NCI-H345 (cell line): Measurements from ENCODE around the gene TGFBR3.

Experiments
- DNase-seq: peaks from one replicate; lab custom pipeline; 2025; lab: John Stamatoyannopoulos, UW

The TGFBR3 gene

DNA sequence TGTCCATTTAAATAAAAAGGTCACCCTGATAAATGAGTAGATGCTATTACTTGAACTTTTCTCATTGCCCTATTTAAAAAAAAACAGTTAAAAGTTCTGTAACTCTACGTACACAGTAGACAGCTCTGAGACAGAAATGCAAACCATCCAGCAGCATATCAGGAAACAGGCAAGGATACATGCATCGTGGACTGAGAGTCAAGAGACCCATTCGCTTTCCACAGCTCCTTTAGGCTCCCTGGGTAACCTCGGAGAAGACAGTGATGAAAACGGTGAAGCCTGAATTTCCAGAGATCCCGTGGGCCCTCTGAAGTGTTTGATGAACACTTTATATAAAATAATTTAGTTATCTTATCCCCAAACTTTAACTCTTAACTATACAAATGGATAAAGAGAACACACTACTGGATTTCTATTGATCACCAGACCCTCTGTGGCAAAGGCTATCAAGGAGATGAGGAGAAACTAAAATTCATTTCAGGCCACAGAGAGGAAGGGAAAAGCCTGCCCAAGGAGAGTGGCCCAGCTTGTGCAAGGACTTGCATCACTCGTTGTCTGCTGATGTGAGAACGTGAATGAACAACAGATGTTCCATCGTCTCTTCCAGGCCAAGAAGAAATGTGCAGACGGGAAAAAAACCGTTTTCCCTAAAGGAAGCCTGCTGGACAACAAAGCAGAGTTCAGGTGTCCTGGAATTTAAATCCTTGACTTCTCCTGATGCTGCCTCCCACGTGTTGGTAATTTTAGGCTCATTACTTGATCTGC, 131.0 kb downstream of the TGFBR3 start:
- no peak for DNase-seq

DNA sequence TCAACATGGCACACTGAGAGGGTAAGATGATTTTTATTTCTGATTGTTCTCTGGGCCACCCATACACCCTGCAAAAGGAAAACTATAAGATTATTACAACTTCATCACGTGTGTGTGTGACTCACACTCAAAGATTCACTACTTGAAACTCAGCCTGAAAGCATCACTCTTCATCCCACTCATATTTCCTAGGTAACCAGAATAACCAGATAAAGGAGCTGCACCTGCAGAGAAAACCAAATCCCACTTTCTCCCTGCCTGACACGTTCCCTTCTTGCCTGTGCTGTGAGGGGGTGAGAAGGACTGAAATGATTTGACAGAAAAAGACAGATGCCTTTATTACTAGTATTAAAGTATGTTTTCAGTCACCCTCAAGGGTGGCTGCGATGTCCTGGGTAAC, 131.6 kb downstream of the TGFBR3 start:
- DNase-seq = no peak

DNA sequence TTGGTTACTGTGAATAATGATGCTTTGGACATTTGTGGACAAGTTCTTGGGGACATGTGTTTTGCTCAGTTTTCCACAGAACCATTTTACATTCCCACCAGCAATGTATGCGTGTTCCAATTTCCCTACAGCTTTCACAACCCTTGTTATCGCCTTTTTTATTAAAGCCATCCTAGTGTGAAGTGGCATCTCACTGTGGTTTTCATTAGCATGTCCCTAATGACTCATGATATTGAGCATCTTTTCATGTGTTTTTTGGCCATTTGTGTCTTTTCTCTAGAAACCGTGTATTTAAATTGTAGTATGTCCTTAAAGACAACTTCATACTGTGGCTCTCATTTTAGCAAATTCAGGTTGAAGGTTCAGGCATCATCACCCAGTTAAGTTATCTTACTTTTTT, 132.1 kb downstream of the TGFBR3 start:
- DNase-seq = no peak

DNA sequence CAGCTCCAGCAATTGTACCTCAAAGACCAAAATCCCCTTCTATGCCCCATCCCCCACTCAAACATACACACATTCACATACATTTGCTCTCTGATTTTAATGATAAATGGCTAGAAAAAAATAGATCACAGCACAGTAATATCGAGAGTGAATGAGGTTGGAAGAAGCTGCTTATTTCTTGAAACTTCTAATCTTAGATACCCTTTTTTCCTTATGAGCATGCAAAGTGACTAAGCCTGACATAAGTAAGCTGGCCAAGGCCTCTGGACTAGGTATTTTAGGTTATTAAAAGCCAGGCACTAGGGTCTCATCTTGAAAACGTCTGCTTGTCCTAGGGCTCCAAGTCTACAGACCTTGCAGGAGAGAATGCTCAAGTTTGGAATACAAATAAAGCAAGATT, 133.6 kb downstream of the TGFBR3 start:
- DNase-seq = no peak

DNA sequence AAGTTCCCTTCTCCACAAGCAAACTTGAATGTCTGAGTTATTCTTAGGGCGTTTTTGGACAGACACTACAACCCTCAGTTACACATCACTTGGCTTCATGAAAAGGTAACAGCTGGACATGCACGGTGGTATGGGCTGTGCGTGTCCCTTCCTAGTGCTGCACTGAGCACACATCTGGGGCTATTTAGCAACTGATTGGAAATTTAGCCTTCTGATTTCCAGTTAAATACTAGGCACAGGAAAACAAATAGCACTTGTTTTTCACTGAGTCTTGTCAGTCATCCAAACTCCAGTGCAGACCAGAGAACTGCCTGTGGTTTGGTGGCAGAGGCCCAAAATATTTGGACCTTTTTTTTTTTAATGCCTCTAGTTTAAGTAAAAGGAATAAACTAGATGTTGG, 134.7 kb downstream of the TGFBR3 start:
- DNase-seq = no peak

DNA sequence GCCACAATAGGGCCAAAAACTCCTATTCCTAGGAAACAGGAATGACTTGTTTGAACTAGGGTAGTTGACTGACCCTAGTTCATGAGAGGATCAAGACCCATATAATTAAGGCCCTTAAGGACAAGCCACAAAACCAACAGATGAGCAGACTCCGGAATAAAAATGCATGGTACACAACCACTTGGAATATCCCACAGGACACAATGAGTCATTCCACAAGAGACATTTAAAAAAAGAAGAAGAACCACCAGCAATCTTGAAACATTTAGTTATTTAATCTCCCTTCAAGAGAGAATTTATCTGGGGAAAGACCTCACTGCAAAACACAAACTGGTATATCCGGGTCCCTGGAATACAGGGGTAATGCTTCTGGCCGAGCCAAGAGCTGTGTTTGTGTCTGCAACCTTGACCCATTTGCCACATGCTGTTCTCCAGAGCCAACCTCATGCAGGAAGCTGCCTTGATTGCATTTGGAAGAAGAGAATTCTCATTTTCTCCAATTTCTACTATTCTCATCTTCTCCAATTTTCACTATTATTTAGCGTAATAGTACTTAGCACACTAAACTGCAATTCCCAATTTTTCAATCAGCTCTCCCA, 135.5 kb downstream of the TGFBR3 start:
- no peak for DNase-seq

DNA sequence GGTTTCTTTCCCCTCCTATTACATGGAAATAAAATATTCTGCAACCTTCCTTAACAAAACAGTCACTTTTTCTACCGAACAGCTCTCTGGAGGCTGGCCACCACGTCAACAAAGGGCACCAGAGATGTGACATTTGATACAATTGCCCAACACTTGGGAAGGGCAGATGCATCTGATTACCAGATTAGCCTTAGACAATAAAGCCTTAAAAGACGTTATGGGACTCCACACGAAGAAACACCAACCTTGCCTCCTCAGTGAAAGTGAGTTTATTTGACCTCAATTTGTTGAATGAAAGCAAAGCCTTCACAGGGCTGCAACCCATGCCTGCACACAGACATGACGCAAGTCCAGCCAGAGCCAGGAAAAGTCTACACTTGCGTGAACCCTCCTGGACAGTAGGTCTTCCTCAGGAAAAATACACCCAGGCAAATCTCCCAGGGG, 136.1 kb downstream of the TGFBR3 start:
- DNase-seq = no peak

DNA sequence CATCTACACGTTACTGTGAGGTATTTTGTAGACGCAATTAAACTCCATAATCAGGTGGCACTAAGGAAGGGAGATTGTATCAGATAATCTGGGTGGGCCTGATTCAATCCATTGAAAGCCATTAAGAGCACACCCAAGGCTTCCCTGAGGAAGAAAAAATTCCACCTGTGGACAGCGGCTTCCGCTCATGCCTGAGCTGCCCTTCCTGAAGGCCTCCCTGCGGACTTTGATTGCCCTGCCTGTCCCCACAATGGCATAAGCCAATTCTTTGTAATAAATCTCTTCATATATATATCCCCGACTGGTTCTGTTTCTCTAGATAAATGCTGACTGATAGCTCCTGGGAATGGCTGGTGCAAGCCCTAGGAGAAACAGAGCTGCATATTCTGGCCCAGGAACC, 138.3 kb downstream of the TGFBR3 start:
- DNase-seq = no peak

DNA sequence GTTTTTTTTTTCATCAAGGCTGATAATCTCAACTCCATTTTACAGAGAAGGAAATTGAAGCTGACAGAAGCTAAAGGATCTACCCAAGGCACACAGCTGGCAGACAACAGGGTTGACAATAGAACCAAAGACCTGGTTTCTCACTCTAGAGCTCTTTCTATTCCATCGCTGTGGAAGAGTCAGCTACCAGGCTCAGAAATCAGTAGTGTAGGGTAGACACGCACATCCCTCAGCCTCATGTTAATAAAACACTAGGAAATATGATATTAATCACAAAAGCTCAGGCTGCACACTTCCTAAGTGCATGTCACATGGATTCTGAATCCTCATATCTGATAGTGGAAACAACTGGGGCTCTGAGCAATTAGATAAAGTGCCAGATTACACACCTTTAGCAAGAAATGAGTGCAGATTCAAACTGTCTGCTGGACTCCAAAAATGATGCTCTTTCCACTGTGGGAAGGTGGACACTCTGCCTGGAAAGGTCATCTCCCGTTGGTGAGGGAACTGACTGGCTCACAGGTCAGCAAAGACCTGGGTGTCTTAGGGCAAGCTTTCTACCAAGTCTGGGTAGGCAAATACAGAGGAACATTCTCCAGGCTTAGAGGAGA, 139.1 kb downstream of the TGFBR3 start:
- DNase-seq = no peak

DNA sequence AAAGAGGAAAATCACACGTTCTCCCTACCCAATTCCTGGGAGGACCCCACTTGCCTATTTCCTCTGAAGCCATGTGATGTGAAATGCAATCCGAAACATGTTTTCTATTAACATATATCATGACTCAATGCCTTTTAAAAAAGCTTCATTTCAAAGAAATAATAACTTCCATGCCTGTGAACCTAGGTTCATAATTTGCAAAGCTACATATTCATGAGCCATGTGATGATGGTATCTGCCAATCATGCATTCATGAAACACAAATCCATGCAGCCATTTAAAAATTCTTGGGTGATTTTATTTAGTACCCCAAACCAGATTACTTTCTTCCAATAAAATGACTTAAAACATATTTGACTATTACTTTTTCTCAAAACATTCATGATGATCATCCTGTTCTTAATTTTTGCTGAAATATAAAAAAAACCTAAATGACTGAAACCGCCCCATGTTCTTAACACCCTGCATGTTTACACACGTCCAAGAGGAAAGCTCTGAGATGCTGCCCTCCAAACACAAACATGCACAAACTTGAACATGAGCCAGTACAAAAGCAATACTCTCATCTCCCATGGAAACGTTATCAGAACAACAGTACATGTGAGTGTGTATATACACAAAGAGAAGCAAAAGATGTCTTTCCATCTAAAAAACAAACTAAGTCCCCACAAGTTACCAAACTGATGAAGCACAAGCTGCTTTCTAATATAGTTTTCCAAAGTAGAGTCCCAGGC, 140.1 kb downstream of the TGFBR3 start:
- DNase-seq = no peak

DNA sequence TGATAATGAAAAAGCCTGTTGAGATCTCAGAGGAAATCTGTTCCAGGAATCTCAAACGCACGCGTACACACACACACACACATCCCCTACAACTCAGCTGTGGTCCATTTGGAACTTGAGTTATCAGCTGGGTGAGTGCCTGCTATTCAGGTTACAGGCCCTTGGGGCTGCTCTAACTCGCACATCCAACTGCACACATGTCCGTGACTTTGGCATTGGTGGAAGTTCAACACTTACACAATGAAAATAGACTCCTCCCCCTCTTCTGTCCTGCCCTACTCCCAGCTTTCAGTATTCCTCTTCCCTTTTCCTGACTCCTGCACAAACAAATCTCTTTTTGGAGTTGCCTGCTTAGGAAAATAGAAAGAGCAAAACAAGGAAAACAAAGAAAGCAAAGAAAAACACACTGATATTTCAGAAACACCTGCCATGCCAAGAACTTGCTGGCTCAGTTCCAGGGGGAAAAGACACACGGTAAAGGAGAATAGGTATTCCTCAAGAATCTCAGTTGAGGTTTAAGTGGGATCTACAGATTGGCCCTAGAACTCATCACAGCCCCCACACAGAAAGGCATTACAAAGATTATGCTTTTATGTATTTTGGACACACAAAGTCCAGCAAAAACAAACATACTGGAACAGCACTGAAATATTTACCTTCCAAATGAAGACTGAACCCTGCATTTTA, 140.9 kb downstream of the TGFBR3 start:
- DNase-seq = peak; percentile 5

DNA sequence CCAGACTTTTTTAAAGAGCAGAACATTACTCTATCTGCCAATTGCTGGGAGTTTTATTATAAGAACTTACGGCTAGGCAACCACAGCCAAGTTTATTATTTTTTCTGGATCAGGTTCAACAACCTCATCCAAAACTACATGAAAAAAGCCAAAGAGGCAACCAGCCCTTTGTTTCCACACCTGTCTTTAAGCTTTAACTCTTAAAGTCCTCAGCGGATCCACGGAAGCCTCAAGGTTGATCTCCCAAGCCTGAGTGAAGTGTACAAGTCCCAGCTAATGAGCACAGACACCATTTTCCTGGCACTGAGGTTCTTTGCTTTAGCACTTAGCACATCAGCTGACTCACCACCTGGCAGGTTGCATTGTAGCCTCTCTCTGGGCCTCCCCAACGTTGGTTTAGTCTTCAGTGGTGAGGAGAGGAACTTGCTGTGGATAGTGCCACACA, 143.1 kb downstream of the TGFBR3 start:
- peak; percentile 10 for DNase-seq

DNA sequence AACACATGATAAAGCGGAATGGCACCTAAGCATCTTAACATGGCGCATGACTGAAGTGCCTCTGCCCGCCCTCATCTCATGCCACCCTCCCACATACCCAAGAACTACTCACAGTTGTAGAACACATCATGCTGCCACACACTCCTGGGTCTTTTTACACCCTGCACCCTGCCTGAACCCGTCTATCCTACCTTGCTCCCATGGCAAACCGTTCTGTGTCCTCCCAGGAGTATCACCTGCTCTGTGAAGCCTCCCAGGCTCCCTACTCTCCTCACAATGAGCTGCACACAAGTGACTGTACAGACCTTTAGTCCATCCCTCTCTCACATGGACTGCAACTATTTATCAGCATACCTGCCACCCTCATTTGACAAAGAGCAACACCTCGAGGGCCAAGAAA, 144.0 kb downstream of the TGFBR3 start:
- DNase-seq = no peak

DNA sequence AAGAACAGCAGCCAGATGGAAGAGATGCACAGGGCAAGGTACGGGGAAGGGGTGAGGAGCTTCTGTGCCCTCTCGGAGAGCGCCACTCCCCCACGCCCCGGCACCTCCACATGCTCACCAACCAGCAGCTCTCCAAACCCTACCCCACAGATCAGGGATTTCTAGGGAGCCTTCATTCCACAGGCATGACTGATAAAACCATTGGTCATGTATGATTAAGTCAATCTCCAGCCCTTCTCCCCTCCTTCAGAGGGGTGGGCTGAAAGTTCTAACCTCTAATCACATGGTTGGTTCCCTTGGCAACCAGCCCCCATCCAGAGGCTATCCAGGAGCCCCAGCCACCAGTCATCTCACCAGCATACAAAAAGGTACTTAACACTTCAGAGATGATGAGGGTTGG, 144.7 kb downstream of the TGFBR3 start:
- DNase-seq = no peak

DNA sequence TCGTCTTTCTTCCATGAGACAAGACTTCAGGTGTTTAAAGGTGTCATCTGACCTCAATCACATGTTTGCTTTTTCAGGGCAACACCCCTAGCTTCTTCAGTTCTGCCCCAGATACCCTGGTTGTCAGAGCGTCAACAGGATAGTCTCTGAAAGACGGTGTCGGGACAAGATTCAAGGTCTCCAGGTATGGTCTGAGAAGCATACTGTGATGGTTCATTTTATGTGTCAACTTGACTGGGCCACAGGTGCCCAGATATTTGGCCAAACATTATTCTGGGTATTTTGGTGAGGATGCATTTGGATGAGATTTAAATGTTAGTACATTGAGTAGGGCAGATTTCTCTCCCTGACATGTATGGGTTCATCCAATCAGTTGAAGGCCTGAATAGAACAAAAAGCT, 148.3 kb downstream of the TGFBR3 start:
- no peak for DNase-seq

DNA sequence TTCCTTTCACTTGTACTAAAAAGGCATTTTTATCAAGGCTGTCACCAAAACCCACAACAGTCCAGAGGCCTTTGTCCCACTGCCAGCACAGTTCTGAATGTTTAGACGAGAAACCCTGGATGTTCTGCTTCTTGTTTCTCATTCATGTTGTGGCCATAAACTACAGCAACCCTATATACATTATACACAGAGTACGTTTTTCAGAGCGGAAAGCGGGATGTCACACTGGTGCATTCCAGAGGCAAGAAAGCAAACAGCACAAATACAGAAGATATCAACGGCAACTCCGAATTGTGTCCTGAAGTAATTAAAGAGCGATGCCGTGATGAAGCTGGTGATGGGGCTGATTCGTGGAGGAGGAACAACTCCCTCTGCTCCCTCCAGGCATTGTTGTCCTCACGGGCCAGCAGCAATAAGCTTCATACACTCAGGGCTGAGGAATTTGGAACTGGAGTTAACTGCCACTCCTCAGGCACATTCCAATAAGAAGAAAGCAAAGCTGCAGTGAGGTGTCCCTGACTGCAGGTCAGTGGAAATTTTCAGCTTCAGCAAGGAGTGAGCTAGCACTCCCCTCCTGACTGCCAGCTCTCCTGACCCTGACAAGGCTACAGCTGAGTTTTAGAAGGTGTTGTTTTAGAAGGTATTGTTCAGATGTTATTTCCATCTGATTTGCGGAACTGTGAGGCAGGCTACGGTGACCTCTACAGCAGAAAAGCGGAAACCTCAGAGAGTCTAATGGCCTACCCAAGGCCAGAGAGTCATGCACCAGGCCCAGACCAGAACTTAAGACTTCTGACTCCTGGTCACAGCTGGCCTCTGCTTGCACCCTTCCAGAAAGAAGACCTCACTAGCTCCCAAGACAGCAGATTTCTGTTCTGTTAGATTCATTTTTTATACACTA, 149.0 kb downstream of the TGFBR3 start:
- no peak for DNase-seq

DNA sequence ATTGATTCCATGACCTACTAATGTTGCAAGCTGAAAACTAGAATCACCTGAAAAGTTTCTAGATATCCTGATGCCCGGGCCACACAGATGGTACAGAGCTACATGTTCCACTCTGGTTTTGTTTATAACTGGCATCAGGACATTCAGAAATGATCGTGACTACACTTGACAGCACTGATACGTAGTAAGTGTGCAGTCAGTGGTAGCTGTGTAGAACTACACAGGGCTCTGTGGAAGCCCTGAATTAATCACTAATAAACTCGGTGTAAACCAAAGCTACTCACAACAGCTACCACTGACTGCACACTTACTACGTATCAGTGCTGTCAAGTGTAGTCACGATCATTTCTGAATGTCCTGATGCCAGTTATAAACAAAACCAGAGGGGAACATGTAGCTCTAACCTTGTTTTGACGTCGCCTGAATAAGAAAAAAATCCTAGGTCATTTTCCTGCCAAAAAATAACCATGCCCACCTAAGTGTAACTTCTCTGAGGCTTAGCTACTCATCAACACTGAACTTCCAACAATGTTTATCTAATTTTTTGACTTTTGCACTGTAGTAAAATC, 149.7 kb downstream of the TGFBR3 start:
- no peak for DNase-seq

DNA sequence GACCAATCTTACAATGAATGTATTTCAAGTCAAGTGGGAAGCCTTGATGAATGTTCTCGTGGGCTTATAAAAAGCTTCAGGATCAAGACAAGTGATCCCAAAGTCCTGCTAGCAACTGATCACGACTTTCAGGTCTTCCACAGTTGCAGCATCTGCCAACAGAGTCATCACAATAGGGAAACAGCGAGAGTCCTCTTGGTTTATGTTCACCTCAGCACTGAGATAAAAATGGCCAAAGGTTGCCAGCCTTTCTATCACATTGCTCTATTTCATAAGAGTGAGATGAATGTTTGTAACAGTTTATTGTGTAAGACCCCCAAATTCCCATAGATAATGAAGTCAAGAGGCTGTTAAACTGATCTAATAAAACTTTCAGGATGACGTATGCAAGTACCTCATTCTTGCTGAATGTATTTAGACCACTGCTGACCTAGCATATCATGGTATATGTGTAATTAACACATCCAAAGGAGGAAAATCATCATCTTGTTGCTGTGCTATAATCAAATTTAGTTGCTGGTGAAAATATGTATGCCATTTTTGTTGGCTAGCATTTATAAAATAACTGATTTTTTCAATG, 150.6 kb downstream of the TGFBR3 start:
- DNase-seq = no peak

DNA sequence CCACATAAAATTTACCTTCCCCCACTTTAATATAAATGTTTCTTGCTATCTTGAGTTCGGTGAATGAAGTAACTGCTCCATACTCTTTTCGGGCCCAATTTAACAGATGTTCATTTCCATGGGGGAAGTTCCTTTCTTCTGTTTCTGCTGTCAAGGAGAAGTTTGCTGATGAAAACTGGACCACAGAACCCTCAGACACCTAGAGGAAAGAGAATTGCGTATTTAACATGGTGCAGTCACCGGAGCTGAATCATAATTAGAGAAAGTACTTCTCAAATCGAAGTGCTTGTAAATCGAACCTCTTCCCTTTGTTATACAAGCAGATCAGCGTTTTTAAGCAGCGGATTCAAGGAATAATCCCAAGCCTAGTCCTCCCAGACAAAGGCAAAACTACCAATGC, 151.2 kb downstream of the TGFBR3 start:
- DNase-seq = no peak

DNA sequence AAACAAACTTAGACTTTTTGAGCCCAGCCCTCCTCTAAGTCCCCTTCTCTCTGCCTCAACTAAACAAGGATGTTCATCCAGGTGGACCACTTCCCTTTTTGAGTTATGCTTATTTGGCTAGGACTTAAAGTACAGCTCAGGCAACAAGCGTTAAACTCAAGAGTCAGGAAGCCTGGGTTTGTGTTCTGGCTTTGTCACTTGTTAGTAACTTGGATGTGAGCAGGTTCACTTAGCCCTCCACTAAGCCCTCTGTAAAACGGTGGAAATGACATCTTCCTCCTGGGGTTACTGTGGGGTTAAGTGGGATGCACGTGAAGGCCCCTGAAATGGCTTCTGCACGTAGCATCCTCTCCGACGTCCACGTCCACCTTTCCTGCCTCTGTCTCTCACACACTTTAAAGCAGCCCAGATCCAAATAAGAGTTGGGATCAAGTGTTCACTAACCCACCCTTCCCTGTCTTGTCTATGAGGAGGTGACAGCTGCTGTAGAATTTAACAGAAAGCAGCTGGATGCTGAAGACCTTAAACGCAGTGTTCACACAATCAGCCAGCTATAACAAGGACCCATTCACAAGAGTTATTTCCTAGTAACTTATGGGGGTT, 152.7 kb downstream of the TGFBR3 start:
- DNase-seq = no peak
